OCI-LY3 (cell line): Measurements from ENCODE around the gene GRM8.

Source experiments
- CTCF ChIP-seq: fragments of 200-600, 300-600 bp; sonication (generic); IDR thresholded peaks from 2 replicates; pipeline ENCODE4 v1.5.1; 2014; ENCODE audit warnings: antibody characterized with exemption, low read length, low read depth
- EZH2phosphoT487 ChIP-seq: fragments of 200-600 bp; shearing (Covaris generic); IDR thresholded peaks from 2 replicates; pipeline ENCODE4 v1.6.1; 2018; ENCODE audit warnings: antibody characterized with exemption, mixed run types, low read depth

DNA sequence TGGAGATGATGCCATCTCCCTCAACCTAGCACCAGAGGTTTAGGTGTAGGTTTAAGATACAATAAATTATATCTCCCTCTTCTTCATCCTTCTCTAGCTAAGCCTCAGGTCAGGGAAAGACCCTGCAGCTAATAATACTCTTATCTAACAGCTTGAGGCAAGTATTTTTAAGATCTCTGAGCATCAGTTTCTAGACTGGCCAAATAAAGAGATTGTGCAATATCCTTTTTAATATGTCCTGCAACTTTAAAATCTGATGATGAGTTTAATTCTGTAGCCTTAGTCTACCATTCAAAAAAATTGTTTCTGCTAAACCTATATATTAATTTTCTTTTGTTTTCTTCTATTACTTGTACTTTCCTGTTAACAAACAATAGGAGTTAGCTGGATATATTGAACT is 850.8 kb downstream of the GRM8 start:
- TF ChIP-seq CTCF (no peak), EZH2phosphoT487 (no peak)
